ENCODE measurements around the gene C2orf80.
A peak's percentile ranks its signal among the peaks of the same experiment; 100 is the strongest.

The C2orf80 gene

DNA sequence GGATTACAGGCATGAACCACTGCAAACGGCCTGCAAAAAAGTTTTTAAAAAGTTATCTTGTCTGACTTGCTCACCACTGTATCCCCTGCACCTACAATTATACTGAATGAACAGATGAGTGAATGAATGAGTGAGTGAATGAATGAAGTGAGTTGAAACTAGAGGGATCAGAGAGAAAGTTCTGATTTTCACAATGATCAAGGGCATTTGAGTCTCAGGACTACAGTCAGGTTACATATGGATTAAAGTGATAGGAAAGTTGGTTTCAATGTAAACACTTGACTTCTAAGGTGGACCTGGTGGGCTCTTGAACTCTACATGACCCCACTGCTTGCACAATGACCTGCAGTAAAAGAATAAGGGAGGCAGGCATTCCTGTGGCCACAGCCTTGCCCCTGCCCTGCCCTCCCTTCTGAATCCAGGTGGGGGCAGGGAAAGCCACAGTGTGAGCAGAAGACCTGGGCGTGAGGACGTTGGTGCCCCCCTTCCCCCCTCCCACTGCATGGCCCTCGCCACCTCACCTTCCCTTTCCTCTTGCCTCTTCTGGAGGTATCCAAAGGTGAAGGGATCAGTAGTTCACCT is 10.7 kb downstream of the C2orf80 start:
- Histone ChIP-seq H2BK120ac (ENCODE audit: low read depth, low read length) (no peak overlapping the region), H3K4me3 (ENCODE audit: low read length) (no peak overlapping the region), H3K18ac (ENCODE audit: low read length) (no peak overlapping the region), H3K27me3 (ENCODE audit: insufficient read depth, low read length, poor library complexity) (no peaks in the 10 kb centered on the region), H3K4me1 (ENCODE audit: control insufficient read depth, low read depth, low read length) (peaks cover 5% of the 10 kb centered on the region), H2BK15ac (replicated peaks; ENCODE audit: low read depth) (no peak overlapping the region), H3K79me1 (ENCODE audit: low read length) (no peaks in the 10 kb centered on the region), H3K27ac (ENCODE audit: low read depth, low read length) (no peak overlapping the region), H3K4me2 (ENCODE audit: low read length) (no peak overlapping the region), H3K79me2 (ENCODE audit: control insufficient read depth, insufficient read depth, low read length) (no peaks in the 10 kb centered on the region), H3K36me3 (ENCODE audit: control insufficient read depth, insufficient read depth, low read length) (no peaks in the 10 kb centered on the region), H2AK5ac (ENCODE audit: low read length) (no peak overlapping the region), H3K56ac (ENCODE audit: low read length) (no peak overlapping the region), H3K4ac (ENCODE audit: low read depth, low read length) (no peak overlapping the region), H4K8ac (ENCODE audit: low read depth, low read length) (no peak overlapping the region), H4K5ac (ENCODE audit: low read length) (no peak overlapping the region), H2BK5ac (ENCODE audit: low read length) (no peak overlapping the region), H3K23ac (ENCODE audit: low read length) (no peak overlapping the region), H3K9ac (ENCODE audit: low read length) (no peak overlapping the region)
- no CpG with 5 or more reads among the region's 4 CpGs for WGBS (ENCODE audit: extremely low coverage, insufficient coverage, low lambda C conversion rate)
- peak; percentile 59 for DNase-seq

DNA sequence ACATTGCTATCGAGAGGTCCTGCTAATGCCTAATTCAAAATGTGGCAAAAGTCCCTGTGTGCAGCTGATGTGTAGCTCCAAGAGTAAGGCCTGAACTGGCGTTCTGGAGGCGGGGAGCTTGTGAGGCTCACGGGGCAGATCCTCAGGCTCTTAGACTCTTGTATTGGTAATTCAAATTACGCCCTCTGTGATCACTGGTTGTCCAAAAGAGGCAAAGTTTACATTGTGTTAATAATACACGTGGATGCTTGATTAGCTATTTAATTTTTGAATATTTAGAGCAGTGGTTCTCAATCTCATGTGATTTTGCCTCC is 14.0 kb downstream of the C2orf80 start:
- H2BK120ac ChIP-seq (ENCODE audit: low read depth, low read length) = no peak overlapping the region
- no peak overlapping the region for H3K27ac ChIP-seq (ENCODE audit: low read depth, low read length)
- H3K79me1 ChIP-seq (ENCODE audit: low read length) = no peaks in the 10 kb centered on the region
- H2BK15ac ChIP-seq (replicated peaks; ENCODE audit: low read depth) = no peak overlapping the region
- DNase-seq = no peak
- H4K8ac ChIP-seq (ENCODE audit: low read depth, low read length) = no peak overlapping the region
- no peak overlapping the region for H4K5ac ChIP-seq (ENCODE audit: low read length)
- H3K27me3 ChIP-seq (ENCODE audit: insufficient read depth, low read length, poor library complexity) = no peaks in the 10 kb centered on the region
- no peak overlapping the region for H3K4me2 ChIP-seq (ENCODE audit: low read length)
- no peak overlapping the region for H3K23ac ChIP-seq (ENCODE audit: low read length)
- peak overlapping the region; percentile 52 for H3K56ac ChIP-seq (ENCODE audit: low read length)
- no peaks in the 10 kb centered on the region for H3K4me1 ChIP-seq (ENCODE audit: control insufficient read depth, low read depth, low read length)
- no peaks in the 10 kb centered on the region for H3K36me3 ChIP-seq (ENCODE audit: control insufficient read depth, insufficient read depth, low read length)
- no peak overlapping the region for H3K4ac ChIP-seq (ENCODE audit: low read depth, low read length)
- H3K9ac ChIP-seq (ENCODE audit: low read length) = no peak overlapping the region
- H3K4me3 ChIP-seq (ENCODE audit: low read length) = no peak overlapping the region
- no peaks in the 10 kb centered on the region for H3K79me2 ChIP-seq (ENCODE audit: control insufficient read depth, insufficient read depth, low read length)
- H2BK5ac ChIP-seq (ENCODE audit: low read length) = no peak overlapping the region
- H2AK5ac ChIP-seq (ENCODE audit: low read length) = no peak overlapping the region
- no CpG with 5 or more reads among the region's 6 CpGs for WGBS (ENCODE audit: extremely low coverage, insufficient coverage, low lambda C conversion rate)
- H3K18ac ChIP-seq (ENCODE audit: low read length) = no peak overlapping the region

DNA sequence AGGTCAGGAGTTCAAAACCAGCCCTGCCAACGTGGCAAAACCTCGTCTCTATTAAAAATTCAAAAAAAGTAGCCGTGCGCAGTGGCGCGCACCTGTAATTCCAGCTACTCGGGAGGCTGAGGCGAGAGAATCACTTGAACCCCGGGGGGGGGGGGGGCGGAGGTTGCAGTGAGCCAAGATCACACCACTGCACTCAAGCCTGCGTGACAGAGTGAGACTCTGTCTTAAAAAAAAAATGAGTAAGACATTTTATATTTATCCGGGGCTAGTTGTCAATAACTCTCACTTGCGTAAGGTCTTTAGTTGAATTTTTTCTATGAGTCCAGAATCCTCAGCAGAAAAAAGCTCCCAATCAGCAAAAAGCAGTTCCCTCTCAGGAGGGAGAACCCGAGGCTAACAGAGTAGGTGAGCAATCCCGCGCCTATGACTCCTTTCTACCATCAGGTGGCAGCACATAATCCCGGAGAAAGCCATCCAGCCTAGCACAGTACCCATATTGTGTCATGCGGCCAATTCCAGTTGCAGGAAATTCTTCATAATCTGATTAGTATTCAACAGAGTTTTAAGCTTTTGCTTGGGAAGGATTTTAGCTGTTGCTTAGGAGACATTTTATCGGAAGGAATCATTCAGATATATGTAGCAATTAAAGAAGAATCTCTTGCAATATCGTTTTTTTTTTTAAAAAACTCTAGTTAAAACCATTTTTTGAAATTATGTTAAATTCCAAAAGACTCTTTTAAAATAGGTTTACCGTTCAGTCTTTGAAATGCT is 14.6 kb downstream of the C2orf80 start:
- no peak overlapping the region for H4K8ac ChIP-seq (ENCODE audit: low read depth, low read length)
- no peak overlapping the region for H3K27ac ChIP-seq (ENCODE audit: low read depth, low read length)
- peak; percentile 88 for DNase-seq
- no peak overlapping the region for H3K4ac ChIP-seq (ENCODE audit: low read depth, low read length)
- no peak overlapping the region for H3K18ac ChIP-seq (ENCODE audit: low read length)
- no peak overlapping the region for H3K4me3 ChIP-seq (ENCODE audit: low read length)
- H3K9ac ChIP-seq (ENCODE audit: low read length) = no peak overlapping the region
- peak overlapping the region; percentile 52 for H3K56ac ChIP-seq (ENCODE audit: low read length)
- no peaks in the 10 kb centered on the region for H3K4me1 ChIP-seq (ENCODE audit: control insufficient read depth, low read depth, low read length)
- no peak overlapping the region for H4K5ac ChIP-seq (ENCODE audit: low read length)
- no CpG with 5 or more reads among the region's 21 CpGs for WGBS (ENCODE audit: extremely low coverage, insufficient coverage, low lambda C conversion rate)
- H2AK5ac ChIP-seq (ENCODE audit: low read length) = no peak overlapping the region
- H2BK15ac ChIP-seq (replicated peaks; ENCODE audit: low read depth) = no peak overlapping the region
- H2BK120ac ChIP-seq (ENCODE audit: low read depth, low read length) = no peak overlapping the region
- H3K79me1 ChIP-seq (ENCODE audit: low read length) = no peaks in the 10 kb centered on the region
- H2BK5ac ChIP-seq (ENCODE audit: low read length) = no peak overlapping the region
- no peak overlapping the region for H3K4me2 ChIP-seq (ENCODE audit: low read length)
- H3K79me2 ChIP-seq (ENCODE audit: control insufficient read depth, insufficient read depth, low read length) = no peaks in the 10 kb centered on the region
- no peaks in the 10 kb centered on the region for H3K27me3 ChIP-seq (ENCODE audit: insufficient read depth, low read length, poor library complexity)
- H3K36me3 ChIP-seq (ENCODE audit: control insufficient read depth, insufficient read depth, low read length) = no peaks in the 10 kb centered on the region
- H3K23ac ChIP-seq (ENCODE audit: low read length) = no peak overlapping the region

DNA sequence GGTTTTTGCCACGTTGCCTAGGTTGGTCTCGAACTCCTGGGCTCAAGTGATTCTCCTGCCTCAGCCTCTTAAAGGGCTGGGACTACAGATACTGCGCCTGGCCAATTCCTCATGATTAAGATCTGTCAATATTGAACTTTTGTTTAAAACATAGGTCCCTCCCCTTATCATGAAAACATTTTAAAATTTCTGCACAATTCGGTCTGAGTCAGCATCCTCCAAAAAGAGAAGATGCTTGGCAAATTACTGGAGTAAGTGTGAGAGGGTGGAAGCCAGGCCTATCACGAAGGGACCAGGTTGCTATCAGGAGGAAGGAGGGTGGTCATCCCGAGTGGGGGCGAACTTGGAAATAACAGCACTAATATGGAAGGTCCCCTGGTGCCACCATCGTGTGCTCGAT is 15.7 kb downstream of the C2orf80 start:
- Histone ChIP-seq H2BK5ac (ENCODE audit: low read length) (no peak overlapping the region), H4K5ac (ENCODE audit: low read length) (no peak overlapping the region), H3K79me1 (ENCODE audit: low read length) (no peaks in the 10 kb centered on the region), H3K9ac (ENCODE audit: low read length) (no peak overlapping the region), H2BK120ac (ENCODE audit: low read depth, low read length) (no peak overlapping the region), H3K4me2 (ENCODE audit: low read length) (no peak overlapping the region), H3K27me3 (ENCODE audit: insufficient read depth, low read length, poor library complexity) (no peaks in the 10 kb centered on the region), H3K23ac (ENCODE audit: low read length) (no peak overlapping the region), H2BK15ac (replicated peaks; ENCODE audit: low read depth) (no peak overlapping the region), H2AK5ac (ENCODE audit: low read length) (no peak overlapping the region), H3K4ac (ENCODE audit: low read depth, low read length) (no peak overlapping the region), H3K18ac (ENCODE audit: low read length) (no peak overlapping the region), H3K56ac (ENCODE audit: low read length) (no peak overlapping the region), H3K4me1 (ENCODE audit: control insufficient read depth, low read depth, low read length) (no peaks in the 10 kb centered on the region), H3K4me3 (ENCODE audit: low read length) (no peak overlapping the region), H3K36me3 (ENCODE audit: control insufficient read depth, insufficient read depth, low read length) (no peaks in the 10 kb centered on the region), H3K27ac (ENCODE audit: low read depth, low read length) (no peak overlapping the region), H4K8ac (ENCODE audit: low read depth, low read length) (no peak overlapping the region), H3K79me2 (ENCODE audit: control insufficient read depth, insufficient read depth, low read length) (no peaks in the 10 kb centered on the region)
- WGBS (ENCODE audit: extremely low coverage, insufficient coverage, low lambda C conversion rate) = no CpG with 5 or more reads among the region's 9 CpGs
- DNase-seq = no peak

DNA sequence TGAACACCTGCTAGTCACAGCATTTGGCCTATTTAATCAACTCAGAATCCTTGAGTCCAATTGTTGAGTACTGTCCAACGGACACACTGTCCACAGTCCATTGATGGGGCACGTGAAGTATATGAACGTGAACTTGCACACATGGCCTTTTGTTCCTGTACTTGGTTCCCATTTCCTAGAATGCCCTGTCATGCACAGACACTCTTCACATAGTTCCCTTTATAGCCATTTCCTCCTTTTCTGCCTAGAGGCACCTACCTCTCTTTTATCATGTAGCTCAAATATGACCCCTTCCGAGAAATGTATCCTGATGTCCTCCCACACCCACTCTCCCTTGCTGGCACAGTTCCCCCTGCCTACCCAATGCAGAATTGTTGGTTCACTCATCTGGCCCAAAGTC is 17.7 kb downstream of the C2orf80 start:
- no peaks in the 10 kb centered on the region for H3K36me3 ChIP-seq (ENCODE audit: control insufficient read depth, insufficient read depth, low read length)
- WGBS (ENCODE audit: extremely low coverage, insufficient coverage, low lambda C conversion rate) = no CpG with 5 or more reads among the region's 4 CpGs
- no peak overlapping the region for H3K4ac ChIP-seq (ENCODE audit: low read depth, low read length)
- no peaks in the 10 kb centered on the region for H3K27me3 ChIP-seq (ENCODE audit: insufficient read depth, low read length, poor library complexity)
- H4K8ac ChIP-seq (ENCODE audit: low read depth, low read length) = no peak overlapping the region
- H4K5ac ChIP-seq (ENCODE audit: low read length) = no peak overlapping the region
- no peak overlapping the region for H3K4me3 ChIP-seq (ENCODE audit: low read length)
- no peaks in the 10 kb centered on the region for H3K79me2 ChIP-seq (ENCODE audit: control insufficient read depth, insufficient read depth, low read length)
- no peak overlapping the region for H2BK120ac ChIP-seq (ENCODE audit: low read depth, low read length)
- no peak overlapping the region for H3K4me2 ChIP-seq (ENCODE audit: low read length)
- no peak overlapping the region for H3K27ac ChIP-seq (ENCODE audit: low read depth, low read length)
- no peak overlapping the region for H3K9ac ChIP-seq (ENCODE audit: low read length)
- peak overlapping the region; percentile 42 for H3K56ac ChIP-seq (ENCODE audit: low read length)
- no peak overlapping the region for H3K23ac ChIP-seq (ENCODE audit: low read length)
- H3K18ac ChIP-seq (ENCODE audit: low read length) = no peak overlapping the region
- no peaks in the 10 kb centered on the region for H3K79me1 ChIP-seq (ENCODE audit: low read length)
- DNase-seq = no peak
- no peaks in the 10 kb centered on the region for H3K4me1 ChIP-seq (ENCODE audit: control insufficient read depth, low read depth, low read length)
- H2BK5ac ChIP-seq (ENCODE audit: low read length) = no peak overlapping the region
- no peak overlapping the region for H2AK5ac ChIP-seq (ENCODE audit: low read length)
- no peak overlapping the region for H2BK15ac ChIP-seq (replicated peaks; ENCODE audit: low read depth)

All from mesendoderm (in vitro differentiated cells).